Heart right ventricle (tissue), 16 donors: ENCODE results near the gene ANXA2. TPM values are rescaled to one million over a fixed set of nuclear protein-coding genes. Genes with fewer than 3 reads are reported as not detected.

Source experiments
- ATAC-seq, 8 donors: fragments of 200-7000 bp; cut with Tn5 transposase; one replicate each; pipeline ENCODE4 v1.9.1; 2020; ENCODE audit warnings: mild to moderate bottlenecking in 8 of 8, moderate library complexity in 8 of 8, moderate number of reproducible peaks in 1 of 8
- DNase-seq, 2 donors: peaks; one replicate each; pipeline ENCODE4 v3.0.0-alpha.2; 2020
- H3K27ac ChIP-seq, 10 donors: fragments of 200-600 bp; sonication (generic) in 2 of 10; one replicate each; pipeline versions ENCODE4 v1.5.0 to v1.8.0; 2020 to 2022; ENCODE audit warnings: mild to moderate bottlenecking in 3 of 10
- H3K27me3 ChIP-seq, 7 donors: fragments of 200-600 bp; one replicate each; pipeline ENCODE4 v1.8.0; 2021 to 2022; ENCODE audit warnings: mild to moderate bottlenecking in 2 of 7
- H3K36me3 ChIP-seq, 9 donors: fragments of 200-600 bp; sonication (generic) in 1 of 9; one replicate each; pipeline versions ENCODE4 v1.5.0 to v1.8.0; 2020 to 2022; ENCODE audit warnings: mild to moderate bottlenecking in 2 of 9
- H3K4me1 ChIP-seq, 9 donors: fragments of 200-600 bp; sonication (generic) in 1 of 9; one replicate each; pipeline versions ENCODE4 v1.5.0 to v1.8.0; 2020 to 2022; ENCODE audit warnings: mild to moderate bottlenecking in 4 of 9
- H3K4me3 ChIP-seq, 10 donors: fragments of 200-600 bp; sonication (generic) in 2 of 10; one replicate each; pipeline versions ENCODE4 v1.5.0 to v1.8.0; 2020 to 2022; ENCODE audit warnings: mild to moderate bottlenecking in 7 of 10, moderate library complexity in 2 of 10
- H3K9me3 ChIP-seq, 11 donors: fragments of 200-600 bp in 10 of 11; sonication (generic) in 2 of 11; one replicate each; pipeline versions ENCODE4 v1.5.0 to v1.8.0; 2013 to 2022; ENCODE audit warnings: mild to moderate bottlenecking in 2 of 11, control low read depth in 1 of 11, moderate library complexity in 1 of 11
- CTCF ChIP-seq, 9 donors: fragments of 200-600 bp; sonication (generic) in 2 of 9; IDR thresholded peaks; one replicate each; pipeline versions ENCODE4 v1.5.0 to v1.8.0; 2021 to 2022; ENCODE audit warnings: antibody characterized with exemption in 9 of 9, mild to moderate bottlenecking in 5 of 9, moderate library complexity in 1 of 9
- WGBS, 2 donors: extraction: QIAGEN DNeasy Blood & Tissue Kit; methylation state at CpG; one replicate each; pipeline ENCODE4 v1.1.7; 2013; ENCODE audit warnings: inconsistent platforms in 1 of 2; 5-methylcytosine and 5-hydroxymethylcytosine counted together
- intact Hi-C, 10 donors: fragments of 100-400 bp; cut with DNase I; formaldehyde crosslinking; loops; one replicate each; pipeline versions ENCODE4 v1.11.1 to v1.14.2; 2022
- polyA plus RNA-seq, 2 donors: library from polyadenylated mRNA; stranded (reverse); fragments of 200-250 nt; gene quantifications; one replicate each; pipeline ENCODE4 v1.2.3, GENCODE V29; 2013
- total RNA-seq, 10 donors: library from RNA; stranded (reverse); fragmentation: NEBNext Ultra II Directional in 3 of 10; extraction: Animal tissue kit (Norgen Biotek cat#: 25700) in 3 of 10; gene quantifications; one replicate each; pipeline versions ENCODE4 v1.2.1 to v1.2.4, GENCODE V29; 2021 to 2023
- donor health status: Arrhythmogenic right ventricular cardiomyopathy.
- donor health status: ischemic (EF 13 %, LVEDD 7.1; RV severe dilation, severe dysfunction).
- donor health status: healthy with polysubstance abuse.
- donor health status: DM: no; HTN: yes; CAD: no.
- donor health status: DM: no; HTN: no; CAD: no.
- donor health status: ischemic (EF 25% LVEDD 6.9; RV normal size, moderate dysfunction).
- donor health status: ischemic (EF 25% LVEDD 5.7; RV mildly dilated, moderate dysfunction).
- donor health status: healthy.
- donor health status: DM: yes; HTN: yes; CAD: no.
- donor health status: Ischemic cardiomyopathy.
- donor health status: ischemic (EF 35%, LVEDD 5.7; RV mildly dilated, moderate dysfunction).
- donor health status: nonischemic (EF 11% LVEDD 7.7; RV severe dilation, severe dysfunction).
- donor health status: DM: yes; HTN: yes; CAD: no.
- donor health status: PGD.
- donor health status: ischemic (EF 29% LVEDD 5.4; RV normal size, mild dysfunction).
- donor health status: nonischemic (EF 23%, LVEDD 6.1; RV moderate dilation, normal function).

The ANXA2 gene
- total and polyA plus RNA-seq, 12 donors: 98.7 to 539 (median 145) TPM

DNA sequence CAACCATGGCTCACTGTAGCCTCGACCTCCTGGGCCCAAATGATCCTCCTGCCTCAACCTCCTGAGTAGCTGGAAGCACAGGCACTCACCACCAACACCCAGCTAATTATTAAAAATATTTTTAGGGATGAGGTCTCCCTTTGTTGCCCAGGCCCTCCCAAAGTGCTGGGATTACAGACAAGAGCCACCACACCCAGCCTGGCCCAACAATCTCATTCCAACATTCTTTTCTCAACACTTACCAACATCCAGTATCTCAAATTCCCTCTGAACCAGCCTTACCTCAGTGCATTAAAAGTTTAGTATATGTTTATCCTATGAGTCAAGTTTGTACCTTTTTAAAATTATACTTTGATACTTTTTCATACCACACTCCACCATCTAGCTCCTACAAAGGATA is 25.0 kb downstream of the ANXA2 start:
- ATAC-seq (no peak), DNase-seq (no peak)
- H3K4me3 ChIP-seq: no peak overlapping the region
- H3K36me3 ChIP-seq: peaks cover 0 to 96% (median 0%) of the 10 kb centered on the region in 9 donors
- WGBS, 2 donors: 94 to 95% methylated on average over 1 of the region's 1 CpG
- peaks cover 3 to 93% (median 74%) of the 10 kb centered on the region in 9 donors for H3K4me1 ChIP-seq
- intact Hi-C loops: no loop called here
- H3K27ac ChIP-seq: peak overlapping the region in 9 of 10 donors; percentile 58 to 95 (median 81)
- no peak for TF ChIP-seq CTCF (IDR thresholded peaks at IDR 0.05)
- no peaks in the 10 kb centered on the region for H3K9me3 ChIP-seq
- H3K27me3 ChIP-seq: no peaks in the 10 kb centered on the region

DNA sequence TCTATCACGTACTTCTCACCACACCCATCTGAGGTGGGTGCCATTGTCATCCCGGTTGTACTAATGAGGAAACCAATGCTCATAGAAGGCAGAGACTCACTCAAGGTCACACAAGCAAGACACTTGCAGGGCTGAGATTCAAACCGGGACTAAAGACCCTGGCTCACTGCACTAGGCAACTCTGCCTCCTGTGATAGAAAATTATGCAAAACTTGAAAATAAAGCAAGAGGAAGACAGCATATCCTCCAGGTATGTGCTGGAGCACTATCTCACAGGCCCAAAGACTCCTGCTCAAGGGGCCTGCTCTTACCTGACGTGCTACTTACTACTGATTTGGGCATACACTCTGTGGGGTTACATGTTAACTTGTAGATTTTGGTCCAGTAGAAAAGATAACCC is 25.6 kb downstream of the ANXA2 start:
- TF ChIP-seq CTCF (IDR thresholded peaks at IDR 0.05): no peak

DNA sequence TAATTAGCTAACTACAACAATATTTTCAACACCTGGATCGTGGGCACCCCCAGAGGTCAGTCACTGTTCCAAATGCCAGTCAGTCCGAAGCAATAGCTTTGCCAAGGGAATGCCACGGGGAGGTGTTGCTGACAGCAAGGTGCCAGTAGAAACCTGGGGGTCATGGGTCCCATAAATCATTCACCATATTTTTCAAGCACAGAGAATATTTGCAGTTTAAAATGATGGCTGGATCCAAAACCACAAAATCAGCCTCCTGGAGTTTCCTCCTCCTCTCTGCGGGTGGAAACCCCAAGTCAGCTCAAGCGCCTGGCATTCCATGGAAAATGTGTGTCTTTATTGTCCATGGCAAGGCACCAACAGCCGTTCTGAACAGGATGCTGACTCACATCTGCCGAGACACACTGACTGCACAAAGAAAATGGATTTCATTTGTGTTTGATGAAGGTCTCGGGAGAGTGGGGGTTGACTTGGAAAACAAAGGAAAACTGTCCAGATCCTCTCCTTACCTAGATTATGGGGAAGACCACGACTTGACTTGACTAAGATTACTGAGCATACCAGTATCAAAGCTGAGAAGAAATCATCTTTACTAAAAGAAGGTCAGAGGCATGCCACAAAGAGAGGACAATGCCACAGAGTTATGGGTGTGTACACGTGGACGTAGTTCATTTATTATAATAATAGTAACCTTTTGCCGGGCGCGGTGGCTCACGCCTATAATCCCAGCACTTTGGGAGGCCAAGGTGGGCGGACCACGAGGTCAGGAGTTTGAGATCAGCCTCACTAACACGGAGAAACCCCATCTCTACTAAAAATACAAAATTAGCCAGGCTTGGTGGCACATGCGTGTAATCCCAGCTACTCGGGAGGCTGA is 26.4 kb downstream of the ANXA2 start:
- intact Hi-C loops: loop anchor here in 2 of 10 donors (2.0 kb wide), 2 partner anchors 21 to 25 kb away; partner anchors contain the start of gene ANXA2 (in 1 of the 2)
- Histone ChIP-seq H3K9me3 (no peaks in the 10 kb centered on the region), H3K27me3 (no peaks in the 10 kb centered on the region), H3K27ac (peak overlapping the region; percentile 19 to 95 (median 80)), H3K4me3 (peak overlapping the region in 1 of 10 donors; percentile 10), H3K4me1 (peaks cover 3 to 81% (median 68%) of the 10 kb centered on the region in 9 donors), H3K36me3 (peaks cover 0 to 83% (median 0%) of the 10 kb centered on the region in 9 donors)
- 47 to 58% methylated on average over 20 of the region's 20 CpGs for WGBS, 2 donors
- TF ChIP-seq CTCF (IDR thresholded peaks at IDR 0.05): peak in 1 of 9 donors; percentile 5
- DNase-seq (peak in 1 of 2 donors; percentile 86), ATAC-seq (peak; percentile 68 to 86 (median 72))

More for the DNA sequence above, 25.6 kb downstream of the ANXA2 start:
- Histone ChIP-seq H3K27ac (peak overlapping the region; percentile 19 to 95 (median 80)), H3K4me1 (peaks cover 3 to 89% (median 73%) of the 10 kb centered on the region in 9 donors), H3K4me3 (no peak overlapping the region), H3K9me3 (no peaks in the 10 kb centered on the region), H3K36me3 (peaks cover 0 to 91% (median 0%) of the 10 kb centered on the region in 9 donors), H3K27me3 (no peaks in the 10 kb centered on the region)
- ATAC-seq (no peak), DNase-seq (no peak)
- WGBS, 2 donors: 74 to 86% methylated on average over 4 of the region's 4 CpGs
- intact Hi-C loops: no loop called here

DNA sequence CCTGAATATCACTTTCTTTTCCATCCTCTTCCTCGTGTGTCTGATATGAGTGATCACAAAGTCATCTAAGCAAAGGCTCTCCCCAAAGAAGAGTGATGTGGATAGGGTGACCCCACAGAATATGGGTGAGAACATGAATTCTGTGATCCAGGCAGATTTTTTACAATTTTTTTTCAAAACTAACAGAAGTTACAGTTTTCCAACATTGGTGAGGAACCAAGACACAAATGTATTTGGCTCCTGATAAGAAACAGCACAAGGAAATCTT is 27.0 kb downstream of the ANXA2 start:
- H3K4me1 ChIP-seq: peaks cover 3 to 75% (median 64%) of the 10 kb centered on the region in 9 donors
- WGBS, 2 donors: 32 to 43% methylated on average over 1 of the region's 1 CpG
- intact Hi-C loops: loop anchor here in 2 of 10 donors (2.0 kb wide), 2 partner anchors 22 to 26 kb away; partner anchors contain the start of gene ANXA2 (in 1 of the 2)

More for the DNA sequence above, 27.0 kb downstream of the ANXA2 start:
- Histone ChIP-seq H3K27ac (peak overlapping the region; percentile 8 to 95 (median 80)), H3K36me3 (peaks cover 0 to 77% (median 0%) of the 10 kb centered on the region in 9 donors), H3K9me3 (no peaks in the 10 kb centered on the region), H3K27me3 (no peaks in the 10 kb centered on the region), H3K4me3 (no peak overlapping the region)
- DNase-seq (no peak), ATAC-seq (no peak)
- TF ChIP-seq CTCF (IDR thresholded peaks at IDR 0.05): no peak
